ENCODE results near the gene FBF1.
"Not testable (repeated sequence)": the region's sequence is repeated elsewhere in the genome, so short reads cannot be mapped to it uniquely, and the experiment has no call there.

FBF1 gene

GRCh38 chr17:75876190-75876937 is 64.5 kb downstream of the FBF1 start:
- DNase-seq (ENCODE audit: low spot score), result peak; percentile 86

GRCh38 chr17:75875940-75876189 is 65.0 kb downstream of the FBF1 start:
- no peak for DNase-seq (ENCODE audit: low spot score)

DNA sequence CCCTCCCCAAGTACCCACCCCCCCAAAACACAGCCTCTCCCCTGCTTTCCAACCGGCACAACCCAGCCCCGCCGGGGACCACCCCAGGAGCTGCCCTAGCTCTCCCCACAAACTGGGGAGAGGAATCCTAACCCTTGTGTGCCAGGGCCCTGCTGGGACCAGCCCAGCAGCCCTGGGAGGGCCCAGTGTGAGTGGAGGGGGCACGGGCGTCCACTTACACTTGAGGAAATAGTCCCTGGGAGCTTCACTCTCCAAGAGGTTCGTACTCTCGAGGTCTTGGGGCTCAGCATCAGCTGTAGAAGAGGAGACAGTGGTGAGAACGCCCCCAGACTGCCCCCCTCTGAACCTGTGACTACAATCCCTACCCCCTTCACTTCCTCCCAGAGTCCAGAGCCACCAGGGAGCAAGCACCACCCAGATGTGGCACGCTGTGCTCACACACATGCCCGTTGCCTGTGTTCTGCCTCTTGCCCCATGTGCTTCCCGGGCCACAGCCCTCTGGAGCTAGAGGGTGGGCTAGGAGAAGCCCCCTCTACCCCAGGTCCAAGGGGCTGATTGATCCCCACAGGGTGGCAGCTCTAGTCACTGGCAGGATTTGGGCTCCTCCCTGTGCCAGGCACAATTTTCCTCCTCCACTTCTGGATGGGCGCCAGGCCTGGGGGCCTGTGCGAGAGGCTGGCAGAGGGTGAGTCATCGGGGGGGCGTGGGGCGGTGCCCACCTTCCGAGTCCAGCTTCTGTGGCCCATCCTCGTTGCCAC is 65.5 kb downstream of the FBF1 start:
- DNase-seq (ENCODE audit: low spot score), result no peak

- DNase-seq (ENCODE audit: low spot score), result no peak
Observed at GRCh38 chr17:75874323-75875181, 66.3 kb downstream of the FBF1 start.

- no peak for DNase-seq (ENCODE audit: low spot score)
Observed at GRCh38 chr17:75873587-75874322, 67.1 kb downstream of the FBF1 start.

DNA sequence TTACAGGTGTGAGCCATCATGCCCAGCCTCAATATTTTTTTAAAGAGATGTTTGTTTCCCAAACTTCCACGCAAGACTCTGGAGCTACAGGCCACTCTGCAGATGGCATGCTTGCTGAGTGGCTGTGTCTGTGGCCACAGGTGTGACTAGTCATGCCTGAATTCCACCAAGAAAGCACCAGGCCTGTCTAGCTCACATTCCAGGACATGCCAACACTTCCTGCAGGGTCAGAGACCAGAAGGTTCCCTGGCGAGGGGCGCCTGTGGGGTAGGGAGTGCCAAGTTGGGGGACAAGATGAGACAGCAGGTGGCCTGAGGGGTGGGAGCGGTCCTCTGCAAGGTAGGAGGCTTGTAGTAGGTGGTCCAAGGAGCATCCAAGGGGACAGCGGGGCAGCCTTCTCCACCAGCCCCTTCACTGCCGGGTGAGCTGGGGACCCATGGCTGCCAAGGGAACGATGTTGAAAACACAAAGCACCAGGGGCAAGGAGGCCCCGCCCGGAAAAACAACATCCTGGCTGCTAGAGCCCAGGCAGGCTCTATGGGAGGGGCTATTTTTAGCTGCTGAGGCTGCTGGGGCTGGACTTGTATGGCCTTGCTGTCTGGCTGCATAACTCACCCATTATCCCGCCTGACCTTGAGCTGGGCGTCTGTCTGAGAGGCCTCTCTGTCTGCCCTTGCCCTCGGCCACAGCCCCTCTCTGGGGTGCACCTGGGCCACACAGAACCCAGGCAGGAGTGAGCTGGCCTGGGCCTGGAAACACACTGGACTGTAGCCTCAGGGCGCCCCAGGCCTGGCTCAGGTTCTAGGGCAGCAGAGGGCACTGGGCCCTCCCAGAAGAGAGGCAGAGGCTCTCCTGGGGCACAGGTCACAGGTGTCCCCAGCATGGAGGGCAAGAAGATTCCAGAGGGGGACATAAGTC is 68.1 kb downstream of the FBF1 start:
- DNase-seq (ENCODE audit: low spot score), result peak; percentile 27

DNA sequence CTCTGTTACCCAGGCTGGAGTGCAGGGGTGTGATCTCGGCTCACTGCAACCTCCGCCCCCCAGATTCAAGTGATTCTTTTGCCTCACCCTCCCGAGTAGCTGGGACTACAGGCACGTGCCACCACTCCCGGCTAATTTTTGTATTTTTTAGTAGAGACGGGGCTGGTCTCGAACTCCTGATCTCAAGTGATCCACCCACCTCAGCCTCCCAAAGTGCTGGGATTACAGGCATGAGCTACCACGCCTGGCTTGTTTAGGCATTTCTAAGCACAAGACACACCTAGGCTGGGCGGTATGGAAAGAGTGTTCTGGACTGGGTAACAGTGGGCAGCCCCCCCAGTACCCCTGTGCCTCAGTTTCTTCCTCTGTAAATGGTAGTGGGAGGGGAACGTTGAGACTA is 70.6 kb downstream of the FBF1 start:
- DNase-seq (ENCODE audit: low spot score), result not testable (repeated sequence)

- no peak for DNase-seq (ENCODE audit: low spot score)
Observed at GRCh38 chr17:75869282-75870141, 71.3 kb downstream of the FBF1 start.

DNA sequence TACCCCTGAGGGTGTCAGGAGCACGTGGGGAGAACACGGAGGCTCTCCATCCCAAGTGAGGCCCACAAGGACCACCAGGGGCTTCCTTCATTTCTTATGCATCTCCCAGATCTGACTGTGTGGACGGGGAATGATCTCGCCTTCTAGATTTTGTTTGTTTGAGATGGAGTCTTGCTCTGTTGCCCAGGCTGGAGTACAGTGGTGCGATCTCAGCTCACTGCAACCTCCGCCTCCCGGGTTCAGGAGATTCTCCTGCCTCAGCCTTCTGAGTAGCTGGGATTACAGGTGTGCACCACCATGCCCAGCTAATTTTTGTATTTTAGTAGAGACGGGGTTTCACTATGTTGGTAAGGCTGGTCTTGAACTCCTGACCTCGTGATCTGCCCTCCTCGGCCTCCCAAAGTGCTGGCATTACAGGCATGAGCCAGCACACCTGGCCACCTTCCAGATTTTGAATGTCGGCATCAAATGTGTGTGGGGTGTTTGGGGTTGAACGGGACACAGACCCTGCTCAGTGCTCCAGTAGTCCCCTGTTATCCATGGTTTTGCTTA is 72.0 kb downstream of the FBF1 start:
- DNase-seq (ENCODE audit: low spot score), result not testable (repeated sequence)

DNA sequence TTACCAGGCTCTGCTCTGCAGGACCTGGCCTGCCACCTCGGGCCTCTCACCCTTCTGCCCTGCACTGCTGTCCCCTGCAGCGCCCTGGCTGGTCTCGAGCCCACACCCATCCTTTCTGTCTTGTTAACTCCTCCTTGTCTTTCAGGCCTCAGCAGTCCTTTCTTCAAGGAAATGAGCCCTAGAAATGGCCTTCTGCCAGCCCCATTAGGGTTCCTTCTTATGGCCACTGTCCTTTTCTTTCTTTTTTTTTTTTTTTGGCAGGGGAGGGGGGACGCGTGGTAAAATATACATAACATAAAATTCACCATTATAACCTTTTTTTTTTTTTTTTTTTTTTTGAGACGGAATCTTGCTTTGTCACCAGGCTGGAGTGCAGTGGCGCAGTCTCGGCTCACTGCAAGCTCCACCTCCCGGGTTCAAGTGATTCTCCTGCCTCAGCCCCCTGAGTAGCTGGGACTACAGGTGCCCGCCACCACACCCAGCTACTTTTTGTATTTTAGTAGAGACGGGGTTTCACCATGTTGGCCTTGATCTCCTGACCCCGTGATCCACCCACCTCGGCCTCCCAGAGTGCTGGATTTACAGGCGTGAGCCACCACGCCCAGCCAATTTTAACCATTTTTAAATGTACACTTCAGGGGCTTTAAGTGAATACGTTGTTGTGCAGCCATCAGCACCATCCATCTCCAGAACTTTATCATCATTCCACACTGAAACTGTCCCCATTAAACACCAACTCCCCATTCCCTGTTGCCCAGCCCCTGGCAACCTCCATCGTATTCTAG is 75.2 kb downstream of the FBF1 start:
- DNase-seq (ENCODE audit: low spot score), result not testable (repeated sequence)

- DNase-seq (ENCODE audit: low spot score), result not testable (repeated sequence)
Observed at GRCh38 chr17:75864887-75865286, 76.0 kb downstream of the FBF1 start.

DNA sequence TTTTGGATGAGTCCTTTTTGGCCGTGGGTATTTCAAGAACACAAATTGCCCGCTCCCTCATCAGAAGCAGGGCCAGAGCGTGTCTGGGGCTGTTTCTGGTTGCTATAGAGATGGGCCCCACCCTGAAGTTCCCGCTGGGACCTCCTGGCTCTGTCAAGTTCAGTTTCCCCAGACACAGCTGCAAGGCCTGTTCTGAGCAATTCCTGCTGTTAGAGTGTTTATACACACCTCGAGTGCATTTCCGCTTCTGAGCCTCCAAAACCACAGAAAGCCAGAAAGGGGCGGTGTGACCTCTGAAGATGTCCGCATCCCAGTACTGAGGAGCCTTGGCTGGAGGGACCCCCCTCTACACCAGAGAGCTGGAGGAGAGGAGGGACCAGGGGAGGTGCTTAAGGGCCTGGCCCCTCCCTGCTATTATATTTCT is 76.4 kb downstream of the FBF1 start:
- peak; percentile 84 for DNase-seq (ENCODE audit: low spot score)

DNA sequence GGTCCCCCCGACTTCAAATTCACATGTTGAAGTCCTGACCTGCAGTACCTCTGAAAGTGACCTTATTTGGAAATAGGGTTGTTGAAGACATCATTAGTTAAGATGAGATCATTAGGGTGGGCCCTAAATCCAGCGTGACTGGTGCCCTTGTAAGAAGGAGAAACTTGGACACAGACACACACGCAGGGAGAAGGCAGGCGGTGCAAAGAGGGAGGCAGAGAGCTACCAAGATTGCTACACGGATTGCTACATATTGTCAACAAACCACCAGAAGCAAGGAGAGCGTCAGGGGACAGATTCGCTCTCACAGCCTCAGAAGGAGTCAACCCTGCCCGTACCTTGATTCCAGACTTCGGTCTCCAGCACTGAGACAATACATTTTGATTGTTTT is 78.9 kb downstream of the FBF1 start:
- DNase-seq (ENCODE audit: low spot score), result no peak
